NCI-H1436 treated with DMSO at 0.1 percent for 48 hours (cell line): ENCODE results near the gene PHOSPHO1.
"Not testable (repeated sequence)": the region's sequence is repeated elsewhere in the genome, so short reads cannot be mapped to it uniquely, and the experiment has no call there.

Experiments used
- DNase-seq: peaks from one replicate; lab custom pipeline; 2025; lab: John Stamatoyannopoulos, UW

The PHOSPHO1 gene, protein sequence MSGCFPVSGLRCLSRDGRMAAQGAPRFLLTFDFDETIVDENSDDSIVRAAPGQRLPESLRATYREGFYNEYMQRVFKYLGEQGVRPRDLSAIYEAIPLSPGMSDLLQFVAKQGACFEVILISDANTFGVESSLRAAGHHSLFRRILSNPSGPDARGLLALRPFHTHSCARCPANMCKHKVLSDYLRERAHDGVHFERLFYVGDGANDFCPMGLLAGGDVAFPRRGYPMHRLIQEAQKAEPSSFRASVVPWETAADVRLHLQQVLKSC

DNA sequence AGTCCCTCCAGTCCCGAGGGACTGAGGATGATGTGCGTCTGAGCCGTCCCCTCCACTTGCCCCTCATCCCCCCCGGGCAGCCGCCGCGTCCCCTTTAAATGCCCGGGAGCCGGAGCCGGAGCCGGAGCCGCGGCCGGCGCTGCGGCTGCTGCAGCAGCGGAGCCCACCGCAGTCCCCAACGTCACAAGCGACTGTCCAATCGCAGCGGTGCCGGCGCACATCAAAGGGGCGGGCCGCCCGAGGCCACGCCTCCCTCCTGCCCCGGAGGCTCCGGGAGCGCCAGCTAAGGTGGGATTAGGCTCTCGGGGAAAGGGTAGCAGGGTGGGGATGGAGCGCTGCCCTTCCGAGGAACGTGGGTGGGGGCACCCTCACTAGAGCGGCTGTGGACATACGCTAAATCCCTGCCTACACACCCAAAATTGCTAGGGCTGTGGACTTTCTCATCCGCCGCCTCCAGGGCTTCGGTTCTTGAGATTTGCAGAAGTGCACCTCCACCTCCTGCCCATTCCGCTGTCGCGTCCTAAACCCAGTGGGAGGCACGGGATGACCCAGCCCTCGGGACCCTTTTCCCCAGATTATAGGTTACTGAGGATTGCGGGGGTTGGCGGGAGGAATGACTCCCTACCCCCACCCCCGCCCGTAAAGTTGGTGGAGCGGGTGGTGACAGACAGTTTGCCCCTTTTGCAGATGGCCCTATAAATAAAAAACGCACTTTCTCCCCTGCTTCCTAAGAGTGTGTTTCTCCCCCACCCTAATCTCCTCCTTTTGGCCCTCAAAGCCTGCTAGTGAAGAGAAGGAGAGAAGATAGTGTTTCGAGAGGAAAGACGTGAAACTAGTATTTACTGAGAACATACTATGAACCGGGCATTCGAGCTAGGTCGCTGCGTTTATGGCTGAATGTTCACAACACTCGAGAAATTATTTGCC lies at the start of gene PHOSPHO1:
PHOSPHO1 (minus strand) TSS at position 152 of the 927 bp plus-strand sequence. CDS start 4,096 bp downstream, outside the sequence.
- DNase-seq = peak; percentile 19

DNA sequence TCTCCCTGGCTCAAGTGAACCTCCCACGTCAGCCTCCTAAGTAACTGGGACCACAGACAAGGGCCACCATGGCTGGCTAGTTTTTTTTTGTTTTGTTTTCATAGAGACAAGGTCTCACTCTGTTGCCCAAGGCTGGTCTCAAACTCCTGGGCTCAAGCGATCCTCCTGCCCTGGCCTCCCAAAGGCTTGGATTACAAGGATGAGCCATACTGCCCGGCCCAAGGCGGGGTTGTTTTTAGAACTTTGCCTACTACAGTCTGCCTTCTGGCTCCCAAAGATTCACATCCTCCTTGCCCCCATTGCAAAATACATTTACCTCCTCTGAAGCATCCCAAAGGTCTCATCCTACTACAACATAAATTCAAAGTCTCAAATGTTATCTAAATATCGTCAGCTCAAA lies 49.5 kb upstream of the PHOSPHO1 start:
- no peak for DNase-seq

DNA sequence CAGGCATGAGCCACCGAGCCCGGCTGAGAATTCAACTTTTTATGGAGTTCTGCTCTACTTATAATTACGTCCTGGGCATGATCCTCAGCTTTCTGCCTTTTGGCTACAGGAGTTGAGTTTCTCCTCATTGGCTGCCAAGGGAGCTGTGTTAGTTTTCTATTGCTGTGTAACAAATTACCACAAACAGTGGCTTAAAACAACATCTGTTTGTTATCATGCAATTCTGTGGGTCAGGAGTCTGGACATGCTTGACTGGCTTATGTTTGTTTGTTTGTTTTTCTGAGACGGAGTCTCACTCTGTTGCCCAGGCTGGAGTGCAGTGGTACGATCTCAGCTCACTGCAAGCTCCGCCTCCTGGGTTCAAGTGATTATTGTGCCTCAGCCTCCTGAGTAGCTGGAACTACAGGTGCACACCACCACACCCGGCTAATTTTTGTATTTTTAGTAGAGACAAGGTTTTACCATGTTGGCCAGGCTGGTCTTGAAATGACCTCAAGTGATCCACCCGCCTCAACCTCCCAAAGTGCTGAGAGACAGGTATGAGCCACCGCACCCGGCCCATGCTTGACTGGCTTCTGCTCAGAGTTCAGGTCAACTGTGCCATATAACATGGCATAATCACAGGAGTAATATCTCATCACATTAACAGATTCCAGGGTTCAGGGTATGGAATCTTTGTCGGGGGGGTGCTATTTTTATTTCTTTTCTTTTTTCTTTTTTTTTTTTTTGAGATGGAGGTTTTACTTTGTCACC lies 48.9 kb upstream of the PHOSPHO1 start:
- not testable (repeated sequence) for DNase-seq

DNA sequence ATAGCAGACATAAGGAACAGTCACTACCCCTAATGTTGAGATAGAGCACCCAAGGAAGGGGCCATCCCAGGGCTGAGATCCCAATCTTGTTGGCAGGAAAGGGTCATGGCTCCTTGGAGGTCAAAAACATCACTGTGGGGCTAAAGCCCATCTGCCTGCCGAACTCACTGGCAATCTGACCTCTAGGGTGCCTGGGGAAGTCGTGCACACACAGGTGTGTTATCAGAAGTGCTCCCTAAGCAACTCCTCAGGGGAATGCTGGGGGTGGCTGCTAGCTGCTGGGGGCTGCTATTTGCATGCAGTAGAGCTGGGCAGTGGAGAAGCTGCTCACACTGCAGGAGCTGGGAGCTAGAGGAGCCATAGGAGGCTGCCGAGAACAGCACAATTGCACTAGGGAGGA lies 47.5 kb upstream of the PHOSPHO1 start:
- DNase-seq = no peak

DNA sequence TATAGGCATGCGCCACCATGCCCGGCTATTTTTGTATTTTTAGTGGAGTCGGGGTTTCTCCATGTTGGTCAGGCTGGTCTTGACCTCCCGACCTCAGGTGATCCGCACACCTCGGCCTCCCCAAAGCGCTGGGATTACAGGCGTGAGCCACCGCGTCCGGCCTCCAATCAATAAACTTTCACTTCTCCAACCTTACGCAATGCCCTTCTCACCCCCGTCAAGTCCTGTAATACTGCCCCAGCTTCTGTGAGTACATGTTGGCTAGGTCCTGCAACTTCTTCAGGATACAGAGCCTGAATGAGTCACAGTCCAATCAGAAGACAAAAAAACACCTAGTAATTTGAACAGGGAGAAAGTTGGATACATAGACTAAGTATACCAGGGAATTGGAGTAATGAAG lies 47.1 kb upstream of the PHOSPHO1 start:
- no peak for DNase-seq

DNA sequence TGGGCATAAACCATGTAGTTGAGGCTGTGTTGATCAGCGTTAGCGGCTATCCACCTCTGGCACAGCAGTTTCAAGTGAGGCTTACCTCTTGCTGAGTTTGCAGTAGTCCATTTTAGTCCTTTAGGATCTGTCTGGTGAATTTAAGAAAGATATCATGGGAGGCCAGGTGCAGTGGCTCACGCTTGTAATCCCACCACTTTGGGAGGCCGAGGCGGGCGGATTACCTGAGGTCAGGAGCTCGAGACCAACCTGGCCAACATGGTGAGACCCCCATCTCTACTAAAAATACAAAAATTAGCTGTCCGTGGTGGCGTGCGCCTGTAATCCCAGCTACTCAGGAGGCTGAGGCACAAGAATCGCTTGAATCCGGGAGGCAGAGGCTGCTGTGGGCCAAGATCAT lies 45.4 kb upstream of the PHOSPHO1 start:
- not testable (repeated sequence) for DNase-seq

DNA sequence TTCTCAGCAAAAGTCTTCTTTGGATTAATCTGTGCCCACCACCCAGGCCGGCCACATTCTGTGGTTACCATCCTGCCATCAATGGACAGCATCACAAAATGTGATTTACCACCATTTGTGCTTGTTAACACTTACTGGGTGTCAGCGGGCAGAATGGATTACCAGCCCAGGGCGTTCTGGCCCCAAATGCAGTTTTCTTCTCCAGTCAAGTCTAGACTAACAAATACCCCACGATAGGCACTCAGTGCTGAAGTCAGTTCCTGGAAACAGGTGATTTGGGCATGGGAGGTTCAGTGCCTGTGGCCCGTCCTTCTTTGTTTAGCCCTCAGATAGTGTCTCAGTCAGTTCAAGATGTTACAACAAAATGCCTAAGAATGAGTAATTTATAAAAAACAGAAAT lies 38.8 kb upstream of the PHOSPHO1 start:
- DNase-seq = no peak

DNA sequence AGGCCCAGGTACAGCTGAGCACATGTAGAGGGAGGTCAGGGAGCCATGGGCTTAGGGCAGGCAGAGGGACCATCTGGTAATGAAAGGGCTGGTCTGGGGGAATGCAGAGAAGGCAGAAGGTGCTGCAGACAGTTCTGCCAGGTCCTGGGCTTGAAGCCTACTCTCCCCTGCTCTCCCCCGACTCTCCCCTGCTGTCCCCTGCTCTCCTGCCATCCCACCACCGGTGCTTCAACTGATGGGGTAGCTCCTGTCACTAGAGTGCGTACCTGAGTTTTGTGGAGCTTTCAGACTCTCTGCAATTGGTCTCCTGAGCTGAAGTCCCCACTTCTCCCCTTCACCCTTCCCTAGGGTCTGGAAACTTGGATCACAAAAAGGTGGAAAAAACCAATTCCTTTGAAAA lies 37.3 kb upstream of the PHOSPHO1 start:
- no peak for DNase-seq

DNA sequence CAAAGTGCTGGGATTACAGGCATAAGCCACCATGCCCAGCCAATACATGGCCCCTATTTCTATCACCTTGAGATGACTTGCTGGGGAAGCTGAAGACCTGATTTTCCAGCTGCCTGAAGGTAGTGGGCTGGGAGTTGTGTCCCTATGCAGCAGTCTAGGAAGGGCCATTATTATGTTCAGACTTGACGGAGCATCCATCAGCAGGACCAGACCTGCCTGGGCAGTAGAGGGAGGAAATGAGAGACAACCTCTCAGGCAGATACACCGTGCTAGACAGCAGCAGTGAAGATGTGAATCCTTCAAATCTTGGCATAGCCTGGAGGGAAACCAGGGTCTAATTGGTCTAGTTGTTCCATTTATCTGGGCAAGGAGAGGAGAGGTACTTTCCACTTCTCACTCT lies 35.6 kb upstream of the PHOSPHO1 start:
- DNase-seq = no peak

DNA sequence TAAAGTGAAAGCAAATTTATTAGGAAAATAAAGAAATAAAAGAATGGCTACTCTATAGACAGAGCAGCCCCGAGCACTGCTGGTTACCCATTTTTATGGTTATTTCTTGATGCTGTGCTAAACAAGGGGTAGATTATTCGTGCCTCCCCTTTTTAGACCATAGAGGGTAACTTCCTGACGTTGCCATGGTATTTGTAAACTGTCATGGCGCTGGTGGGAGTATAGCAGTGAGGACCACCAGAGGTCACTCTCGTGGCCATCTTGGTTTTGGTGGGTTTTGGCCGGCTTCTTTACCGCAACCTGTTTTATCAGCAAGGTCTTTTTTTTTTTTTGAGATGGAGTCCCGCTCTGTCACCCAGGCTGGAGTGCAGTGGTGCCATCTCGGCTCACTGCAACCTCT lies 31.0 kb upstream of the PHOSPHO1 start:
- DNase-seq = not testable (repeated sequence)

DNA sequence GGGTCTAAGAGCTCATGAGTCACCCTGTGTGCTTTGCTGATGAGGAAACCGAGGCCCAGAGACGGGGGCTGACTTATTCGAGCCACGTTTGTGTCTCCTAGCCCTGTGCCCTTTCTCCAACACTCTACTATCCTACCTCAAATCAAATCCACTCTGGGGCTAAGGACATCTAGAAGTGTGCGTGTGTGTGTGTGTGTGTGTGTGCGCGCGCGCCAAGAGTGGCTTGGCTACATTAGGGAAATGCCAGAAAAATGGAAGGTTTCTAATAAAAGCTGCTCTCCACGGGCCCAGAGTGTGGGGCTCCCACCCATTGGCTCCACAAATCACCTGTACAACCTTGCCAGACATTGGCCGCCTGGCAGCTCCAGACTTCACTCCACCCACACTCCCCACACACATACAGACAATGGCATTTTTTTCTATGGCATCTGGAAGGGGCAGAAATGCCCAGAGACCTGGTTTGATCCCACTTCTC lies 30.3 kb upstream of the PHOSPHO1 start:
- no peak for DNase-seq

DNA sequence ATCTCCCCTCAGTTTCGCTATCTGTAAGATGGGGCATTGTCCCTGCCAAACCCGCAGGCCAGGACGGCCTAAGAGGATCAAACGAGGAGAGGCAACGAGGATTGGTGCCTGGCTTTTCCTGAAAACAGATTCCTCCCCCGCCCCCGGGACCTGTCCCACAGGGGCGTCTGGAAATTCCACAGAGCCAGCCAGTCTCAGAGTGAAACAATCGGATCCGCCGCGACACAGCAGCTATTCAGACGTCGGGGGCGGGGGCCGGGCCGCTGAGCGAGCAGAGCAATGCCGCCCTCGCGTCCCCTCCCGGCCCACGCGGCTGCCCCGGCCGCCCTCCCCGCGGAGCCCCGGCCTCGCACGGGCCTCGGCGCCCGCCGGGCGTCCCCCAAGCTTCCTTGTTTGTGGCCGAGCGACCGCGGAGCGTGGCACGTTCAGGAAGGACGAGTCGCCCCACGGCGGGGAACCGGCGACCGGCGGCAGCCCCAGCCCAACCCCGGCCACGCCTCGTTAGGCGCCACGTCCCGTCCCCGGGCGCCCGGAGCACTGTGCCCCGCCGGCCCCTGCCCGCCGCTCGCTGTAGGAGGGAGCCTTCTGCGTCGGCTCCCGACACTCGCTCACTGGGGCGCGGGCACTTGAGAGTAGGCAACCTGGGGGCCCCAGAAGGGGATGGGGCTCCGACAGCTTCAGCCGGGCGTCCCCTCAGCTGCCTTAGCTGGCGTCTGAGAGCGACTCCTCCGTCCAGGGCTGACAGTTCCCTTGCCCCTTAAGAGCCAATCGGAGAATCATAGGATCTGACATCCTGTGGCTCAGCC lies 29.6 kb upstream of the PHOSPHO1 start:
- DNase-seq = no peak

DNA sequence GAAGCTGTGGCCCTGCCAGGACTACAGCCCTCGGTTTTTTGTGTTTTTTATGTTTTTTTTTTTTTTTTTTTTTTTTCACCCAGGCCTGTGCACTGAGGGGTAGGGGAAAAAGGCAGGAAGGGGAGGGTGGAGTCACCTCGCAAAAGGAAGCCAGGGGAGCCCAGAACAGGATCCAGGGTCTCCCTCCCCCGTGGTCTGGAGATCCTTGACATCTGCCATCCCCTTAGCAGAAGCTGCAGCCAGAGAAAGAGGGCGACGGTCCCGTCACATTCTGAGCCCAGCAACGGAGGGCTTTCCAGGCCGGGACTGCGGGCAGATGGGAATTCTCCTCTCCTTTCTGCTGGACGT lies 29.1 kb upstream of the PHOSPHO1 start:
- no peak for DNase-seq

DNA sequence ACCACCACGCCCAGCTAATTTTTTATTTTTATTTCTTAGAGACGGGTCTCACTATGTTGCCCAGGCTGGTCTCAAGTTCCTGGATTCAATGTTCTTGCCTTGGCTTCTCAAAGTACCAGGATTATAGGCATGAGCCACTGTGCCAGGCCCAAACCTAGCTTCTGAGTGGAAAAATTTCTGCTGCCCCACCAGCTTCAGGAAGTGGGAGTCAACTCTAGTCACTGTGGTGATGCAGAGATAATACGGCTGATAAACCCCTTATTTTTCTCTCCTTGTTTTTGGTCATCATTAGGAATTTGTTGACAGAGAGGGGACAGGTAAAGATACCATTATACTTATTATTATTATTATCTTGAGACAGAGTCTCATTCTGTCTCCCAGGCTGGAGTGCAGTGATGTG lies 27.8 kb upstream of the PHOSPHO1 start:
- DNase-seq = no peak

DNA sequence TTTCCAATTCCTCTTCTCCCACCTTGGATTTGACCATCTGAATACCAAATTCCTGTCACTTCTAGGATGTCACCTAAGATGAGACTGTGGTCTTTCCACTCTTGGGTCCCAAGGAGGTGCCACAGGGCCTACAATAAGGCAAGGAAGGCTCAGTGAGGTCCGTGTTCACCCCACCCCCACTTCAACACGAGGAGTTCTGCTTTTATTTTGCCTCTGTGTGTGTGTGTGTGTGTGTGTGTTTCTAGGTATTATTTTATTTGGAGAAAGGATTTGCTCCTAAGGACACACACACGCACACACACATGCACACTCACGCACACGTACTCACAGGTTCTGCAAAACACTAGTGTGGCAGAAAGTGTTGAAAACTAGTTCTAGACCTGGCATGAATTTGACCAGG lies 24.5 kb upstream of the PHOSPHO1 start:
- no peak for DNase-seq

DNA sequence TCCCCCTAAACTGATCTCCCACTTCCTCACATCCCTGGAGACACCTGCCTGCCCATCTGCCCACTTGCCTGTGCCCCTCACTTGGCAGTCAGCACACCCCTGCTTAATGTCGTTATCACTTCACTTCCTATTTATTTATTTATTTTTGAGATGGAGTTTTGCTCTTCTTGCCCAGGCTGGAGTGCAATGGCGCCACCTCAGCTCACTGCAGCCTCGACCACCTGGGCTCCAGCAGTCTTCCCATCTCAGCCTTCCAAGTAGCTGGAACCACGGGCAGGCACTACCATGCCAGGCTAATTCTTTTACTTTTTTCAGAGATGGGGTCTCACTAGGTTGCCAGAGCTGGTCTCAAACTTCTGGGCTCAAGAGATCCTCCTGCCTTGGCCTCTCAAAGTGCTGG lies 23.5 kb upstream of the PHOSPHO1 start:
- DNase-seq = no peak

DNA sequence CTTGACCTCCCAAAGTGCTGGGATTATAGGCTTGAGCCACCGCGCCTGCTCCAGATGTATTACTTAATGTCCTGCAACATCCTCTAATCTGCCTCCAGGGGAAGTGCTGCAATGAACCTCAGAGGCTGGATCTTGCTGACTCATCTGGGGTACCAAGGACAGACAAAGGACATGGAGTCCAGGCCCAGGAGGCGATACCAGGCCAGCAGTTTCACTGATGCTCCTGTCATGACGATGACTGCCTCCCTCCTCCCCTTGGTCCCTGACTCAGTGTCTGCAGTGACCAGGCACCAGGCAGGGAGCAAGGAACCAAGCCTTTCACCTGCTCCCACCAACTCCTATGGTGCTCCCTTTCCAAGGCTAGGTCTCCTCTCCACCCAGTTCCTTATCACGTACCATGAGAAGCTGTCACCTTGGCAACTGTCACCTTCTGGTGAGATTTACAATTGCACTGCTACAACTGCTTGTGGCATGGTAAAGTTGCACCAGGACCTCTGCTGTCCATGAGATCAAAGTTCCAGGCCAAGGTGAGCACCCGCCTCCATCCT lies 21.6 kb upstream of the PHOSPHO1 start:
- DNase-seq = no peak

DNA sequence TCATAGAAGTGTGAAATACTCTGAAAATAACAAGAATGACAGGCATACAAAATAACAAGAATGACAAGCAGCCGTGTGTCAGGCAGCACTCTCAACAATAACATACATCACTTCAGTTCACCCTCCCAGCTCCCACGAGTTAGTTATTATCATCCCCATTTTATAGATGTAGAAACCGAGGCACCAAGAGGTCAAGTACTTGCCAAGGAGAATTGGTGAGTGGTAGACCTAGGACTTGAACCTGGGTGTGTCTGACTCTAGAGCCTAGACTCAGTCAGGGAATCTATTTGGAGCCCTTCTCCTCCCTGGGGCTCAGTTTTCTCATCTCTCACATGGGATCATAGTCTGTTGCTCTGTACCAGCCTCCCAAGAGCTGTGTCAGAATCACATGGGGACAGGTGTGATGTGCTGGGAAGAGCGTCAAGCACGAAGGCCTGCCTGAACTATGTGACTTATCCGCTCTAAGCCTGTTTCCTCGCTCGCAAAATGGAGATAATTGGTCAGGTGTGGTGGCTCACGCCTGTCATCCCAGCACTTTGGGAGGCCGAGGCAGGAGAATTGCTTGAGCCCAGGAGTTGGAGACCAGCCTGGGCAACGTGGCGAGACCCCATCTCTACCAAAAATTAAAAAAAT lies 19.4 kb upstream of the PHOSPHO1 start:
- no peak for DNase-seq

DNA sequence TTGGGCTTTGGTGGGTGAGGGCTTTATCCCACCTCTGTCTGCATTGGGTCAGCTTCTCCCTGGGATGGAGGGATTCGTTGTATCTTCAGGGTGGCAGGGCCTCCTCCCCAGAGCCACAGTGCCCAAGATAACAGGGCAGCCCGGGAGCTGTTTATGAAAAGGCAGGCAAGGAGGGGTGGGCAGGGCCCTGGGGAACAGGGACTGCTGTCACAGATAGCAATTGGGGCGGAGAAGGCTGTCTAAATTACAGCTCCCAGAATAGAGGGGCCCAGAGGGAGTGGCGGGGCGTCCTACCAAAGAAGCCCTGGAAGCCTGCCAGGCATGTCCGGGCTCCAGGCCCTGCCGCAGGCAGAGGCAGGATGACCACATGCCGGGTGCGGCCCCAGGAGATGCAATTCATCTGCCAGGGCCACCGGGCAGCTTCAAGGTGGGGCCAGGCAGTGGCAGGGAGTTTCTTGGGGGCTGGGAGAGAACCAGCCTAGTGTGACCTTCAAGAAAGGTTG lies 18.8 kb upstream of the PHOSPHO1 start:
- no peak for DNase-seq

DNA sequence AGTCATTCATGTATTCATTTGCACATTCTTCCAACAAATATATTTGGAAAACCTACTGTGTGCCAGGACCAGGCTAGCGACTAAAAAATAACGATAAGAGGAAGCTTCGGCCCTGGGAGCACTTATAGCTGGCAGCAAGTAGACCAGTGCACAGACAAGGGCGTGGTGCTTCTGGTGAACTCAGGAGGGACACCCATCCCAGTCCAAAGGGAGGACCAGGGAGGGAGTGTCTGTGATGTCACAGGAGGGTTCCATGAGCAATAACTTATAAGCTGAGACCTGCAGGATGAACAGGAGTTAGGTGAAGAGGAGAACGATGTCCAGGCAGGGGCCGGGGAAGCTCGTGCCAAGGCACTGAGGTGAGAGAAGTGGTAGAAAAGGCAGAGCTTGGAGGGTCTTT lies 17.4 kb upstream of the PHOSPHO1 start:
- no peak for DNase-seq

DNA sequence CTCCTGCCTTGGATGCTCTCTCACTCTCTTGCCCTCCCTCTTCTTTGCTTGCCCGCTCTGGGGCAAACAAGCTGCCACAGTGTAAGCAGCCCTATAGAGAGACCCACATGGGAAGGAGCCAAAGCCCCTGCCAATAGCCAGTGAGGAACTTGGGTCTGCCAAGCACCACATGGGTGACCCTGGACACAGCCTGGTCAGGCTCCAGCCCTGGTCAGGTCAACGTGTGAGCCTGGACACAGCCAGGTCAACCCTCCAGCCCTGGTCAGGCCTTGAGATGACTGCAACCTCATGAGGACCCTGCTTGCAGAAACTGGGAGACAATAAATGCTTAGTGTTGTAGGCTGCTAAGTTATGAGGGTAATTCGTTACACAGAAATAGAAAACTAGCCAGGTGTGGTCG lies 14.3 kb upstream of the PHOSPHO1 start:
- no peak for DNase-seq
